Activated CD8-positive, alpha-beta memory T cell treated with anti-CD3 and anti-CD28 coated beads for 36 hours (primary cell): Measurements from ENCODE around the gene CHN1. TPM values are rescaled to one million over a fixed set of nuclear protein-coding genes. Genes with fewer than 3 reads are reported as not detected.

Experiments
- CTCF ChIA-PET: fragments of 350-600 bp; sonication (Branson Sonifier 250); formaldehyde crosslinking; loops from one replicate; lab custom pipeline; 2021; ENCODE audit warnings: antibody characterized with exemption; lab: Charles Lee
- POLR2A ChIA-PET: fragments of 350-600 bp; sonication (Branson Sonifier 250); formaldehyde crosslinking; loops from one replicate; lab custom pipeline; 2021; ENCODE audit warnings: antibody characterized with exemption; lab: Charles Lee
- total RNA-seq, 2 experiments: library from RNA; stranded (reverse); gene quantifications; one replicate each; pipeline ENCODE4 v1.2.3, GENCODE V29; 2021

The CHN1 gene, protein sequence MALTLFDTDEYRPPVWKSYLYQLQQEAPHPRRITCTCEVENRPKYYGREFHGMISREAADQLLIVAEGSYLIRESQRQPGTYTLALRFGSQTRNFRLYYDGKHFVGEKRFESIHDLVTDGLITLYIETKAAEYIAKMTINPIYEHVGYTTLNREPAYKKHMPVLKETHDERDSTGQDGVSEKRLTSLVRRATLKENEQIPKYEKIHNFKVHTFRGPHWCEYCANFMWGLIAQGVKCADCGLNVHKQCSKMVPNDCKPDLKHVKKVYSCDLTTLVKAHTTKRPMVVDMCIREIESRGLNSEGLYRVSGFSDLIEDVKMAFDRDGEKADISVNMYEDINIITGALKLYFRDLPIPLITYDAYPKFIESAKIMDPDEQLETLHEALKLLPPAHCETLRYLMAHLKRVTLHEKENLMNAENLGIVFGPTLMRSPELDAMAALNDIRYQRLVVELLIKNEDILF
- 10 to 100 TPM; 16.6 to 17.3 TPM for total RNA-seq

DNA sequence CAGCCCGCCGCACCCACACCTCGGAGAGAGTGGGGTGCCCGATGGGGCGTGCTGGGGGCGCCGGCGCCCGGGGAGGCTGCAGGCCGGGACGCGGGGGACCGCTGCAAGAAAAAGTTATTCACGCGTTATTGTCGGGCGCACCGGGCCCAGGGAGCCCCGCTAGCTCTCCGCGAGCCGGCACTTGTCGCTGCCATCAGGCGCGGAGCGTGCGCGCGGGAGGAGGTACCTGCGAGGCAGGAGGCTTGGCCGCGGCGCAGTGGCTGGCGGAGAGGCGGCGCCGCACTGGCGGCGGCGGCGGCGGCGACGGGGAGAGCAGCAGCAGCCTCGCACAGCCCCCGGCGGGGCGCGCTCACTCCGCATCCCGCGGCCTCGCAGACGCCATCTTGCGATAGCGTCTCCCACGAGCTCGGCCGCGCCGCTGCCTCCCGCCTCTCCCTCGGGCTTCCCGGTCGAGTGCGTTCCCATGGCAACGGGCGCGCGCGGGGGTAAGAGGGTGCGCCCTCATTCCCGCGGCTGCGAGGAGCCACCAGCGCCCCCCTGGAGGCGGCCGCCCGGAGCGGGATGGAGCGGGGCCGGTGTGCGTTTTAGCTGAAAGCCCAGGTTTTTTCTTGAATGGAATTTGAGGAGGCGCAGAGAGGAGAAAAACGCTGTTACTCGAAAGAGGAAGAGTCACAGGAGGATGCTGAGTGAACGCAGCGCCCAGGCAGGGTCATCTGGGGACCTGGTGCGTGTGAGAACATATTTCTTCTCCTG, at the start of gene CHN1:
CHN1 (minus strand) TSS at position 402 of the 753 bp plus-strand sequence. CDS start 469 bp downstream, outside the sequence.
- ChIA-PET POLR2A (interaction anchor here (0.6 kb wide), 2 partner anchors 11 to 95 kb away, joined by 5 to 7 read pairs; no protein-coding TSS in a partner anchor), CTCF (interaction anchor here (1.2 kb wide), 1 partner anchor 256 kb away, joined by 3 read pairs; no protein-coding TSS in a partner anchor)

GRCh38 chr2:175054340-175054739, 49.2 kb upstream of the CHN1 start:
- ChIA-PET CTCF (no interaction called here), POLR2A (no interaction called here)

DNA sequence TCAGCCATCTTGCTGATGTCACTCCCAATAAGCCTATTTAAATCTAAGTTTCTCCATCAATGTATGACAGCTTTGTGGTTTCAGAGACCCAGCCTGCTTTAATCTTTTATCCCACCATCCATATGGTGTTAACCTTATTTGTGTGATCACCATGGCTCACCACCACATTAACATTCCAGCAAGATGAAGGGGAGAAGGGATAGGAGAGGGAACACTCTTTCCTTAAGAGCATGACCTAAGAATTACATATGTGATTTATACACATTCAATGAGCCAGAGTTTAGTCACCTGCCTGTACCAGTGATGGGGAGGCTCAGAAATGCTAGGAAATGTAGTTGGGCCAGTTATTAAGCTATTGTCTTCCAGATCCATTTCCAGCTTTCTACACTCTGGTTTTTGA, 44.5 kb upstream of the CHN1 start:
- ChIA-PET POLR2A (no interaction called here), CTCF (interaction anchor here (0.7 kb wide), 1 partner anchor 1576 kb away, joined by 3 read pairs; no protein-coding TSS in a partner anchor)

DNA sequence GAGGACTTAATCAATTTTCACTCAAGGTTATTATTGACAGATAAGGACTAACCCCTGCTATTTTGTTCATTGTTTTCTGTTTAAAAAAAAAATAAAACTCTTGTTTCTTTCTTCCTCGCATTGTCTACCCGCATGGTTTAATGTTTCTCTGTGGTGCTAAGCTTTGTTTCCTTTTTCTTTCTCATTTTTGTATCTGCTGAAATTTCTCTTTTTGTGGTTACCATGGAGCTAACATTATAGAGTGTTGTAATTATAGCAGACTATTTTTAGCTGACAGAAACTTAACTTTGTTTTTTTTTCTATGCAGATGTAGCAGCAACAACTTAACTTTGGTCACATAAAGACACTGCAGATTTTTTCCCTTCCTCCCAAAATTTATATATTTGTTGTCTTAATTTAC, 43.1 kb upstream of the CHN1 start:
- CTCF ChIA-PET, result no interaction called here
- POLR2A ChIA-PET, result no interaction called here

GRCh38 chr2:175039490-175039889, 34.3 kb upstream of the CHN1 start:
- ChIA-PET CTCF (no interaction called here), POLR2A (no interaction called here)

DNA sequence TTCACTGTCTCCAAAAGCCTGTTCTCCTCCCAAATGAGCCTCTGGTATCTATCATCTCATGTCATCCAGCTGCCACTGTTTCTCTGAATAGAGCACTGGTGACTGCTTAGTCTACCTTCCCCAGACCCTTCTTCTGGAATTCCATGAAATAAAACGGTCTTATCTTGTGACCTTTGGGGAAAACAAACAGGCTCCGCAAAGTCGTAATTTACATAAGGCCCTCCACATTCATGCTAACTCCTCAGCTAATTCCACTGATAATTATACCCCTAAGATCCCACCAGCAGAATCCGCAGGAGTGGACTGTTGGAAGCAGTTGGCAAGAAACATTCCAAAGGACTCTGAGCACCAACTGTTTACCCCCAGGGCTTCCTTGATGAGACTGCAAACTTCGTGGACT, 33.9 kb upstream of the CHN1 start:
- CTCF ChIA-PET, result interaction anchor here (0.6 kb wide), 1 partner anchor 40 kb away, joined by 4 read pairs; no protein-coding TSS in a partner anchor
- POLR2A ChIA-PET, result no interaction called here

DNA sequence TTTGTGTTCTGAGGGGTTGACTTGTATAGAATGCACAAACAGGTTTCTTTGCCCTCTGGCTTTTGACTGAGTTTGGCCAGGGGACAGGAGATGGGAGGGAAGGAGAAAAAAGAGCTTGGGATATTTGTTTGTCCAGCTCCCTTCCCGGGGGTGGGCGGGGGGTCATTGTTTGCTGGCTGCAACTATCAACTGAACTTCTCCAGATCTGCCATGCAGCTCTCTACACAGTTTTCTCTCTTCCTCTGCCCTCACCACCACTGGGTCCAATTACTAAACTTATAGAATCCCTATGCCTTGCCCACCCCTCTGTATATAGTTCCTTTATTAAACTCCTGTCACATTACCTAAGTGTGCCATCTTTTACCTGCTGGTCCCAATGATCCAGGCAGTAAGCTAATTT, 32.8 kb upstream of the CHN1 start:
- ChIA-PET POLR2A (interaction anchor here (0.6 kb wide), 1 partner anchor 1601 kb away, joined by 5 read pairs; no protein-coding TSS in a partner anchor), CTCF (no interaction called here)

- POLR2A ChIA-PET, result interaction anchor here (0.6 kb wide), 1 partner anchor 117 kb away, joined by 3 read pairs; no protein-coding TSS in a partner anchor
- CTCF ChIA-PET, result interaction anchor here (0.6 kb wide), 1 partner anchor 1710 kb away, joined by 3 read pairs; no protein-coding TSS in a partner anchor
Observed at GRCh38 chr2:175036582-175037018, 31.4 kb upstream of the CHN1 start.

DNA sequence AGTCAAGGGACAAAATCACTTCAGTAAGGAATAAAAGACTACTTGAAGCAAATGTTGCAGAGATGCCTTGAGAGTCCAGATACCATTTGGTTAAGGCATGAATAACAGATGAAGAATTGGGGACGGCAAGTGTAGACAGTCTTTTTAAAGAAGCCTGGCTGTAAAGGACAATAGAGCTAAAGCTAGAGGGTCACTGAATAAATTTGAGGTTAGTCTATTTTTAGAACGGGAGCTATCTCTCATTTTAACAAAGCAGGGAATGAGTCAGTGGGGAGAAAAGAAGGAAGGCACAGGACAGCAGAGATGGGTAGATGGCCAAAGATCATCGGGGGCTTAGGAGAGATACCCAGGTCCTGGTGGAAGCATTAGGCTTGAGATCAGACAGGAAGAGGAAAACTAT, 30.6 kb upstream of the CHN1 start:
- CTCF ChIA-PET, result no interaction called here
- POLR2A ChIA-PET, result no interaction called here

DNA sequence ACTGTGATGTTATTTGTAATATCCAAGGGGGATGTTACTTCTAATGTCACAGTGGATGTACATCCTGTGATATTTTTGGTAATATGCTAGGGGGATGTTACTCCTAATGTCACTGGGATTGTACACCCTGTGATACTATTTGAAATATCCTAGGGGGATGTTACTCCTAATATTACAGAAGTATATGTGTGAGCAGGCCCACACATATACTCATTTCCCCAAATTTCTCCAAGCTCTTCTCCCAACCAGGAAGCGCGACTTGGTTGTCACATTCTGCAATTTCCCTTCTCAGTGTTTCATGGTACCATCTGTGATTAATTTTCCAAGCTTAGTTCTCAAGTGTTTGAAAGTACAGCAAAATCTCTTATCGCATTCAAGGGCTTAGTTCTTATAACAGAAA, 29.5 kb upstream of the CHN1 start:
- POLR2A ChIA-PET, result no interaction called here
- CTCF ChIA-PET, result no interaction called here

GRCh38 chr2:175030380-175031271, 25.4 kb upstream of the CHN1 start:
- ChIA-PET CTCF (no interaction called here), POLR2A (no interaction called here)

DNA sequence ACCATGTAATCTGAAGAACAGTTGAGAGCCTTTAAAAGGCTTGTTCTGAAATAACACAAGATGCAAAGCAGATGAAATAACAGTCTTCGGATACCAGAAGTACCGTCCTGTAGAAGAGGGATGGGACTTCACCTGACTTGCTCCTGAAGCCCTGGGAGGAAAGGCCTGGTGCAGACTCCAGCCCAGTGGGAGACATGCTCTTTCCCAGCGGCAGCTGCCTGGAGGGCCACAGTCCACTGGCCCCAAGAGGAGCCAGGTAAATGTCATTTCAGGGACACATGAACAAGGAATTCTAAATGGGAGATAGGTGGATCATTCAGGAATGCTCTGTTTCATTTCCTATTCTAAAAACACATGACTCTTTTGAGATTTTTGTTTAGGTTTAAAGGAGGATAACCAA, 22.6 kb upstream of the CHN1 start:
- ChIA-PET CTCF (no interaction called here), POLR2A (no interaction called here)

- POLR2A ChIA-PET, result no interaction called here
- CTCF ChIA-PET, result no interaction called here
Observed at GRCh38 chr2:175026385-175026784, 21.2 kb upstream of the CHN1 start.

DNA sequence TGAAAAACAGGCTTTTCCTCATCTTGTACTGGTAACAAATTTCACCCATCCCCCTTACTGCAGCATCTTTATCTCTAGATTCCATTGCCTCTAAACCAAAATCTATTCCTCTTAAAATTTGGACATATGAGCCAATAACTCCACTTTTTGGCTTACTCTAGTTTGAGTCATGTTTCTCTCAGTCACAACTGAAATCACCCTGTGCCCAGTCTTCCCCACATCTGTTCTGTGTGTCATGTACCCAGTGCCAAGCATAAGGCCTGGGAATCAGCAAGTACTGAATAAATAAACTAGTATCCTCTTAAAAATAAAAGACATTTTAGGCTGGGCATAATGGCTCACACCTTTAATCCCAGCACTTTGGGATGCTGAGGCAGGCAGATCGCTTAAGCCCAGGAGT, 20.8 kb upstream of the CHN1 start:
- ChIA-PET POLR2A (no interaction called here), CTCF (no interaction called here)

GRCh38 chr2:175025233-175025632, 20.1 kb upstream of the CHN1 start:
- ChIA-PET CTCF (no interaction called here), POLR2A (no interaction called here)

GRCh38 chr2:175022923-175023322, 17.7 kb upstream of the CHN1 start:
- ChIA-PET CTCF (no interaction called here), POLR2A (no interaction called here)

- ChIA-PET POLR2A (no interaction called here), CTCF (no interaction called here)
Observed at GRCh38 chr2:175019566-175020327, 14.6 kb upstream of the CHN1 start.

DNA sequence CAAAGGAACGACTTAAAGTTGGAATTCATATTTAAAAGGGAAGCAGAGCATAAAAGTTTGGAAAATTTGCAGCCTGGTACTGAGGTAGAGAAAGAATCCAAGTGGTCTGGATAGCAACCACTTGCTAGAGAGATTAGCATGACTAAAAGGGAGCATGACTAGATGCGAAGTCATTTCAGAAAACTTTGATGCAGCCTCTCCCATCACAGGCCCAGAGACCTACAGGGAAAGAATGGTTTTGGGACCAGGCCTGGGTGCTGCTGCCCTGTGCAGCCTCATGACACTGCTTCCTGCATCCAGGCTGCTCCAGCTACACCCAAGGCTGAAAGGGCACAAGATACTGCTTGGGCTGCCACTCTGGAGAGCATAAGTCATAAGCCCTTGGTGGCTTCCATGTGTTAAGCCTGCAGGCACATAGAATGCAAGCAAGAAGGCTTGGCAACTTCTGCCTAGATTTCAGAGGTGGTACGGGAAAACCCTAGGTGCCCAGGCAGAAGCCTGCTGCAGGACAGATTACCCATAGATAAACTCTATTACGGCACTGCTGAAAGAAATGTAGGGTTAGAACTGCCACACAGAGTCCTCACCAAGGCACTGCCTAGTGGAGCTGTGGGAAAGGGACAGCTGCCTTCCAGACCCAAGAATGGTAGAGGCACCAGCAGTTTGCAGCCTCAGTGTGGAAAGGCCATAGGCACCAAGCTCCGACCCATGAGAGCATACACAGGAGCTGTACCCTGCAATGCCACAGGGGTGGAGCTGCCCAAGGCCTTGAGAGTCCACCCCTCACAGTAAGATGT, 12.6 kb upstream of the CHN1 start:
- CTCF ChIA-PET, result interaction anchor here (1.4 kb wide), 1 partner anchor 269 kb away, joined by 4 read pairs; no protein-coding TSS in a partner anchor

More for the DNA sequence above, 12.6 kb upstream of the CHN1 start:
- POLR2A ChIA-PET, result no interaction called here
